HG02943 (cell line): ENCODE results near the gene TSPY8.
"Not testable (repeated sequence)": the region's sequence is repeated elsewhere in the genome, so short reads cannot be mapped to it uniquely, and the experiment has no call there.

Source experiments
- ATAC-seq: cut with Tn5 transposase; IDR thresholded peaks from one replicate; pipeline ENCODE4 v1.9.1; 2021; ENCODE audit warnings: mild to moderate bottlenecking, low read depth, moderate library complexity; ENCODE audit not compliant: unreplicated experiment

Gene TSPY8, protein sequence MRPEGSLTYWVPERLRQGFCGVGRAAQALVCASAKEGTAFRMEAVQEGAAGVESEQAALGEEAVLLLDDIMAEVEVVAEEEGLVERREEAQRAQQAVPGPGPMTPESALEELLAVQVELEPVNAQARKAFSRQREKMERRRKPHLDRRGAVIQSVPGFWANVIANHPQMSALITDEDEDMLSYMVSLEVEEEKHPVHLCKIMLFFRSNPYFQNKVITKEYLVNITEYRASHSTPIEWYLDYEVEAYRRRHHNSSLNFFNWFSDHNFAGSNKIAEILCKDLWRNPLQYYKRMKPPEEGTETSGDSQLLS

DNA sequence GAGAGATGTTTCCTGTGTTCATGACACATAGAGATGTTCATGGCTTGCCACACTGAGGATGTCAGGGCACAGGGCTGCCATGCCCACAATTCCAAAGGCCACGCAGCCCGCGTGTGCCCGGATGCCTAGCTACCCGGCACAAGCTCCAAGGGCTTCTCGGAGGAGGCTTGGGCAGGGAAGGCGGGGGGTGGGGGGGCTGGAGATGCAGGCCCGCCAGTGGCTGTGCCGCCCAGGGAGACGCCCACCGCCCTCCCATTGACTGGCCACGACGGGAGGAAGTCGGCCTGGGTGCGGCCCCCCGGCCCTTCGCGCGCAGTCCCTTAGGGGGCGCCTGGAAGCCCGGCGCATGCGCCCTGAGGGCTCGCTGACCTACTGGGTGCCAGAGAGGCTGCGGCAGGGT, at the start of gene TSPY8:
Gene TSPY8, plus strand, starts transcription at position 301 of the 400 bp plus-strand sequence. Its CDS starts 46 bp downstream, at position 347.
- ATAC-seq: not testable (repeated sequence)

GRCh38 chrY:9320996-9321395, 36.6 kb upstream of the TSPY8 start:
- ATAC-seq: no peak

DNA sequence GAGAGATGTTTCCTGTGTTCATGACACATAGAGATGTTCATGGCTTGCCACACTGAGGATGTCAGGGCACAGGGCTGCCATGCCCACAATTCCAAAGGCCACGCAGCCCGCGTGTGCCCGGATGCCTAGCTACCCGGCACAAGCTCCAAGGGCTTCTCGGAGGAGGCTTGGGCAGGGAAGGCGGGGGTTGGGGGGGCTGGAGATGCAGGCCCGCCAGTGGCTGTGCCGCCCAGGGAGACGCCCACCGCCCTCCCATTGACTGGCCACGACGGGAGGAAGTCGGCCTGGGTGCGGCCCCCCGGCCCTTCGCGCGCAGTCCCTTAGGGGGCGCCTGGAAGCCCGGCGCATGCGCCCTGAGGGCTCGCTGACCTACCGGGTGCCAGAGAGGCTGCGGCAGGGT, 20.4 kb upstream of the TSPY8 start, which contains the start of gene TSPY4:
Gene TSPY4, plus strand, starts transcription at position 301 of the 400 bp plus-strand sequence. Its CDS starts 46 bp downstream, at position 347.
- ATAC-seq: not testable (repeated sequence)

GRCh38 chrY:9396527-9396926, 38.9 kb downstream of the TSPY8 start:
- not testable (repeated sequence) for ATAC-seq

- not testable (repeated sequence) for ATAC-seq
These were observed 40.5 kb downstream of the TSPY8 start, which contains the start of gene TSPY3 for GRCh38 chrY:9398121-9398520. Gene TSPY3 (plus strand): TSS chrY:9398421. CDS start chrY:9398467, 46 bp downstream.
